TTC549 (cell line): ENCODE results near the gene TP53RK.

Experiments used
- FAIRE-seq: peaks from 2 replicates; lab custom pipeline; 2012; peaks lifted over from hg19 to GRCh38; lab: Jason Lieb, UNC

Gene TP53RK

DNA sequence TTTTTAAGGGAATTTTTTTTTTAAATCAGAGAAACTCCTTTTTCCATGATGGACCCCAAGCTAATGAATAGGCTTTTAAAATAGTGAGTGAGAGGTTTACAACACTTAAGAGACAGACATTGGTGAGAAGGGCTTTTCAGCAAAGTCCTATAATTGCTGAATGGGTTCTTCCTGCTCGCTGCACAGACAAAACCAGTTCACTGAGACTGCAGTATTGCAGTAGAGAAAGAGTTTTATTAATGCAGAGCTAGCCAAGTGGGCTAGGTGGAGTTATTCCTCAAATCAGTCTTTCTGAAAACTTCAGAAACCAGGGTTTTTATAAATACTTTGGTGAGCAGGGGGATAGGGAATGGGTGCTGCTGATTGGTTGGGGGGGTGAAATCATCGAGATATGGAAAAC lies 17.0 kb upstream of the TP53RK start:
- FAIRE-seq = no peak

DNA sequence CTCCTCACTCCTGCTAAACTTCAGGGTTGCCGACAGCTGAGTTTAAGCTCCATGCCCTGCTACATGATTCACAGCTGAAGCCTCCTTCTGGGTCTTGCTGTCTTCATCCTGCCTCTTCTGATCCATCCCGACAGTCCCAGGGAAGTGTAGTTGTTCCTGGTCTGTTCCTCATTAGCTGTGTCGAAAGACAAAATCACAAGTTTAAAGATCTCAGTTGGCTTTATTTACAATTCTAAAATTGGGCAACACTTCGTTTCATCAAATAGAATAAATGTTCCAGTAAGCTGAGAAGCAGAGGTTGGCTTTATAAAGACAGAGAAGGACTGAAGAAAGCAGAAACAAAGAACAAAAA lies 16.1 kb upstream of the TP53RK start:
- no peak for FAIRE-seq

- FAIRE-seq = no peak
These were observed 15.6 kb upstream of the TP53RK start for GRCh38 chr20:46704714-46705377.

DNA sequence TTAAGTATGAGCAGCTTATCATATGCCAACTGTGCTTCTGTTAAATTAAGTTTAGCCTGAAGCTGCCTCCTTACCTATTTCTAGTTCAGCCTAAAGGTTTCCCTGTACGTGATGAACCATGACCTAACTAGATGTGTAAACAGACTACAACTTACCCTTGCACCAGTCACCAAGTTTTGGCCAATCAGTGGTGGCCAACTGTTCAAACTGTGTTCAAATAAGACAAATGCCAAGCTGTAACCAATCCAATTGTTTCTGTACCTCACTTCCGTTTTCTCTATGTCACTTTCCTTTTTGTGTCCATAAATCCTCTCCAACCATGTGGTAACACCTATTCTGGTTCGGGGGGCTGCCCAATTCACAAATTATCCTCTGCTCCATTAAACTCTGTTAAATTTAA lies 14.2 kb upstream of the TP53RK start:
- FAIRE-seq = no peak

DNA sequence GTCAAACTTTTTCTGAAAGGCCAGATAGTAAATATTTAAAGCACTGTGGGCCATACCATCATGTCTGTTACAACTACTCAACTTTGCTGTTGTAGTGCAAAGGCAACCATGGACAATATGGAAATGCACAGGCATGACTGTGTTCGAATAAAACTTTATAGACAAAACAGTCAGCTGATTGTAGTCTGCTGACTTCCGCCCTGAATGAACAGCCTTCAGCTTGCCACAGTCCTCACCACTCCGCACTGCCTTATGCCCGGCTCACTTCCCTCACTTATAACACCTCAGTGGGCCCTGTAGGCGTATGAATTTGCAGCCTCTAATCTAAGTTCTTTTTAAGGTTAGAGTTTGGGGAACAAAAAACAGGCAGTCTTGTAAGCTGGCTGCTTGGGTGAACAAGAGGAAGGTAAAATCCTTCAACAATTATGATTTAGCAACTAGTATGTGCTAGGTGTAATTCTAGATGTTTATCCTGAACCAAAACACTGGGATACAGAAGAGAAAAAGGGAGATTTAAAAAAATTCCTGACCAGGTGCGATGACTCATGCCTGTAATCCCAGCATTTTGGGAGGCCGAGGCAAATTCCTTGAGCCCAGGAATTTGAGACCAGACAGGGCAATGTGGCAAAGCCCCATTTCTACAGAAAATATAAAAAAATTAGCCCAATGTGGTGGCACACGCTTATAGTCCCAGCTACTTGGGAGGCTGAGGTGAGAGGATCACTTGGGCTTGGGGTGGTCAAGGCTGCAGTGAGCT lies 13.4 kb upstream of the TP53RK start:
- no peak for FAIRE-seq

GRCh38 chr20:46701986-46702385 lies 12.7 kb upstream of the TP53RK start:
- FAIRE-seq = no peak

DNA sequence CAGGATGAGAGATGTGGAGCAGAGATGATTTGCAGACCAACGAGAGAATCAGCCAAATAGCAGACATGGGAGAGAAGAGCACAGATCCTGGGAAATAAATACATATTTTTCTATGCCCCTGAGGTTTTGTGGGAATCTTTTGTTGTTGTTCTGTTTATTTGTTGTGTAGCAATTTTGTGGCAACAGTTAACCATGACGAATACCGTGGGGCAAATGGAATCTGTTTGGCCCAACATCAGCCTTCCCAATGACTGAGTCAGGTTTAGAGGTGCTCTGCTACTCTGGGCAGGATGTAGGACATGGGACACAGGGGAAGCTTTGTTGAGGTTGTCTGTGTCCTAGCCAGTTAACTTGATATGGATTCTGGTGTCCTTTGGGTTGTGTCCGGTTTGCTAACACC lies 12.3 kb upstream of the TP53RK start:
- no peak for FAIRE-seq

- no peak for FAIRE-seq
These were observed 11.8 kb upstream of the TP53RK start for GRCh38 chr20:46701057-46701456.

DNA sequence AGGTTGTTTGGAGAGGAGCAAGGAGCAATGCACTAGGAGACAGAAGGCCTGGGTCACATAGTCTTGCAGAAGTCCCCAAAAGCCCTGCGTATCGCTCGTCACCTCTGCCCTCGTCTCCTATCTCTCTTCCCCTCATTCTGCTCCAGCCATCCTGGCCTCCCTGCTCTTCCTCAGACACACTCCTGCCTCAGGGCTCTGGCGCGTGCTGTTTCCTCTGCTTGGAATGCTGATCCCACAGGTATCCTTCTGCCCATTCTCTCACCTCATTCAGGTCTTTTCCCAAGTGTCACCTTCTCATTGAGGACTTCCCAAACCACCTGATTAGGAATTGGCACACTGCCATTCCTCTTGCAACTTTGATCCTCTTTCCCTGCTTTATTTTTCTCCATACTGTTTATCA lies 11.2 kb upstream of the TP53RK start:
- FAIRE-seq = no peak

GRCh38 chr20:46699651-46700359 lies 10.6 kb upstream of the TP53RK start:
- FAIRE-seq = no peak

GRCh38 chr20:46698788-46699187 lies 9.5 kb upstream of the TP53RK start:
- no peak for FAIRE-seq

GRCh38 chr20:46696791-46697279 lies 7.6 kb upstream of the TP53RK start:
- FAIRE-seq = no peak

GRCh38 chr20:46695892-46696291 lies 6.6 kb upstream of the TP53RK start:
- FAIRE-seq = no peak

DNA sequence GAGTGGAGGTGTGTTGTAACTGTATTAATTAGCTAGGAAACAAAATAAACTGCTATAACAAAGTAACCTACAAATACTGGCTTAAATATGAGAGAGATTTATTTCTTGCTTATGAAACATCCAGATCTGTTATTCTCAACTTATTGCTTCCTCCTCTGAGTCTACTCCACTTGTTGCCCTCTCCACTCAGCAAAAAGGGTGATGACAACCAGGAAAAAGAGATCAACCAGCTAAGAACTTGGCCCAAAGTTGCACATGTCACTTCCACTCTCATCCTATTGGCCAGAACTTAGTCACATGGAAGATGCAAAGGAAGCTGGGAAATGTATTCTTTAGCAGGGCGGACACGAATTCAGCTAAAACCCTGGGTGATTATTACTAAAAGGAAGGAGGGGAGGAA lies 5.2 kb upstream of the TP53RK start:
- FAIRE-seq = no peak

DNA sequence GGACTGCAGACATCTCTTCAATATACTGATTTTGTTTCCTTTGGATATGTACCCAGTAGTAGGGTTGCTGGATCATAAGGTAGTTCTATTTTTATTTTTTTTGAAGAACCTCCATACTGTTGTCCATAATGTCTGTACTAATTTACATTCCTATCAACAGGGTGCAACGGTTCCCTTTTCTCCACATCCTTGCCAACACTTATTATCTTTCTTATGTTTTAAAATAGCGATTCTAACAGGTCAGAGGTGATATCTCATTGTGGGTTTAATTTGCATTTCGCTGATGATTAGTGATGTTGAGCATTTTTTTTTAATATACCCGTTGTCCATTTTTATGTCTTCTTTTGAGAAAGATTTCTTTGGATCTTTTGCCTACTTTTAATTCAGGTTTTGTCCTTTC lies 2.0 kb upstream of the TP53RK start:
- no peak for FAIRE-seq

DNA sequence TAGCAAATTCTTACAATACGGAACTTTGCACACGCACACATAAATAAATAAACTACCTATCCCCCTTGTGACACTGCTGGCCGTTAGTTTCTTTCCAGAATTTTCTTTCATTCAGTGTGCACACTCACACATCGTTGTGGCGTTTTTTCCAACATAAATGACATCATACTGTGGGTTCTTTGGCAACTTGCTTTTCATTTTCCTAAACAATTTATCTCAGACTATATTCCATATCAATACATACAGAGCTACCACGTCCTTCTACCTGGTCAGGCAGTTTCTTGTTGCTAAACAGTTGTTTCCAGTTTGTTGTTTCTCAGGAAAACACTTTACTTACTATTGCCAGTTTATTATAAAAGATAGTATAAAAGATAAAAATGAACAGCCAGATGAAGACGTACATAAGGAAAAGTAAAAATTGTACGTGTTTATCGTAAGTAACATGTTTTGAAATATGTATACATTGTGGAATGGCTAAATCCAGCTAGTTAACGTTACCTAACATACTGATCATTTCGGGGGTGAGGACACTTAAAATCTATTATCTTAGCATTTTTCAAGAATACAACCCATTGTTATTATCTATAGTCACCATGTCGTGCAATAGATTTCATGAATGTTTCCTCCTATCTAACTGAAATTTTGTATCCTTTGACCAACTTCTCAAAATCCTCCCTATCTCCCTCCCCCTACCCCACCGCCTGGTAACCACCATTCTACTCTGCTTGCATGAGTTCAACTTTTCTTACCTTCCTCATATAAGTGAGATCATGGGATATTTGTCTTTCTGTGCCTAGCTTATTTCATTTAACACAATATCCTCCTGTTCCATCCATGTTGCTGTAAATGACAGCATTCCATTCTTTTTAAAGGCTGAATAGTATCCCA lies 1.2 kb upstream of the TP53RK start:
- FAIRE-seq = no peak

DNA sequence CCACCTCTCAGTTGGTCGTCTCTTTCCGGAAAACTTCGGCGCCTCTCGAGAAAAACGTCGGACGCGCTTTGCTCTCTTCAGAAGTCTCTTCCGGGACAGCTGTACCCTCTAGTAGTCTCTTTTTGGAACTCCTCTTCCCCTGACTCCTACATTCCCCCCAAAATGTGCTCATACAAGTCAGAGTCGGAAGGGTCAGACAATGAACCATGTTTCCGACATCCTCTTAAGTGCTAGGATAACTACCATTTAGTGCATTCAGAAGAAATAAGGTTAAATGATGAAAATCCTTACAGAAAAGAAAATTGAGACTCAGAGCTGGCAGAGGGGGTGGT lies 476 bp upstream of the TP53RK start:
- FAIRE-seq = no peak

DNA sequence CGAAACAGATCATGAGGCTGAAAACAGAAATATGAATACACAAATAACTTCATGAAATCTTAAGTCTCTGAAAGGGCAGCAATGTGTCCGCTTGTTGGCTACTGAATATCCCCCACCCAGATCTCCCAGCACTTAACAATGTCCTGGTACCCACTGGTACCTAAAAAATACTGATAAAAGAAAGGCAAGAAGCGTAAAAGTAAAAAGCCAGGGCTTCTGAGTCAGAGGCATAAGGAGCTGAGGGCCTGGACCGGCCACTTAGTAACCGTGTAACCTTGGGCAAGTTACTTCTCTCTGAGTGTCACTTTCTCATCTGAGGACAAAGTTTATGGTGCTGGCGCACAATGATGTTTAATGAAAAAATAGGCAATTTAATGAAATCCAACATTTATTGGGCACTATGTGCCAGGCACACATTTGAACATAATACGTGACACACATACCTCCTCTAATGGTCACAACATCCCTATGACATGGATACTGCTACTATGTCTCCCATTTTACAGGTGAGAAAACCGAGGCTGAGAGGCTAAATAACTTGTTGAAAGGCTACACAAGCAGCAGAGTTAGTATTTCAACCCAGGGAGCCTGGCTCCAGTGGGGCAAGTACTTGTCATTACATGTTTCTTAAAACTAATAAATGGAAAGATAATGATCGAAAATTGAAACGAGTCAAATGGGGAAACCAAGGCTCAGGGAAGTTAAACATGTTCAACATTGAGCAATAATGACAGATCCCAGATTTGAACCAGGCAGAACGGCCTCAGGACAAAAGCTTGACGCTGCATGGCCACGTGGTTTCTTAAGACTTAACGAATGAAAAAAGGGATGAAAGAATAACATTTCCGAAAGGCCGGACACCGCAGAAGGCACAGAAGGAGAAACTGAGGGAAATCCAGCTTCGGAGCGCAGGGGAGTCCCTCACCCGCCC lies 828 bp downstream of the TP53RK start:
- FAIRE-seq = no peak

- no peak for FAIRE-seq
These were observed 5.1 kb downstream of the TP53RK start for GRCh38 chr20:46683939-46684750.

DNA sequence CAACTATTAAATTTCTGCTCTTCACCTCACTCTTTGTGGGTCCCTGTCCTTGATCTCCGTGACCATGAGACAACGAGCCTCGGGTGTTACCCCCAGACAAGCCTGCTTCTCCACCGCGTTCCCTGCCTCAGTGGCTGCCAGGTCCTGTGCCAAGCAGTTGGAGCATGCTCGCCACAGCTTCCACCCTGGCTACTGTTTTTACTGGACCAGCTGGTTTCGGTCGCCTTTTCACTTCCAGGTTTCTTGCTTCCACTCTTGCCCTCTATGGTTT lies 5.6 kb downstream of the TP53RK start:
- FAIRE-seq = no peak
